ENCODE data around the gene KCNH3. TPM values are rescaled to one million over a fixed set of nuclear protein-coding genes. Genes with fewer than 3 reads are reported as not detected.
"Not testable (repeated sequence)": the region's sequence is repeated elsewhere in the genome, so short reads cannot be mapped to it uniquely, and the experiment has no call there.

KCNH3 gene
- total RNA-seq, 2 experiments from 2014 or later: 2.4 to 3.3 TPM

DNA sequence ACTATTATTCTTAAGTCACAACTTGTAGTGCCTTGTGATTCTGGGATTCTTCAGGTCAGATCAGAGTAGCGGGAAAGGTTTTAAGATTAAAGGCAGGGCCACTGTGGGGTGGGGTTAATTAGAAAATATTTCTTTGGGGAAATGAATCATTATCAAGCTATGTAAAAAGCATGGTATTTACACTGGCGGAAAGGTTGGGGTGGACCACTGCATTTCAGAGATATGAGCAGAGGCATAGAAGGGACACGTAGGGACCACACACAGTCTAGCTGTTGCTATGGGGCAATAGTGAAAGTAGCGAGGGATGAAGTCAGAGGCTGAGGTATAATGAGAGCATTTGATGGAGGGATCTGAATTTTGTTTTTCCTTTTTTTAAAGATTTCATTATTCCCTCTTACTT lies 31.7 kb upstream of the KCNH3 start:
- POLR2A ChIA-PET: interaction anchor here (0.7 kb wide), 1 partner anchor 232 kb away, joined by 10 read pairs; no protein-coding TSS in a partner anchor
- no peaks in the 10 kb centered on the region for H3K9me3 Mint-ChIP-seq (ENCODE audit: low read depth)

DNA sequence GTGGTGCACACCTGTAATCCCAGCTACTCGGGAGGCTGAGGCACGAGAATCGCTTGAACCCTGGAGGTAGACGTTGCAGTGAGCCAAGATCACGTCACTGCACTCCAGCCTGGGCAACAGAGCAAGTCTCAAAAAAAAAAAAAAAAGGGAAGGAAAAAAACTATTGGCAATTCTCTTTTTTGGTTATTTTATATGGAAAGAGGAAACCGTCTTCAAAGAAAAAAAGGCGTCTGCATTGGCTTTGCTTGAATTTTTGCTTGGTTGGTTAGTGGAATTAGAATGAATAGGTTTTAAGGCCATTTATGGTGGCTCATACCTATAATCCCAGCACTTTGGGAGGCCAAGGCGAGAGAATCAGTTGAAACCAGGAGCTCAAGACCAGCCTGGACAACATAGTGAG lies 29.1 kb upstream of the KCNH3 start:
- intact Hi-C loops (cut with DNase I, micrococcal nuclease); H3K27me3 Mint-ChIP-seq; H3K4me1 Mint-ChIP-seq; H3K36me3 Mint-ChIP-seq (ENCODE audit: low read depth); ATAC-seq; H3K27ac Mint-ChIP-seq; H3K9me3 Mint-ChIP-seq (ENCODE audit: low read depth); POLR2A ChIA-PET; DNase-seq; H3K4me3 Mint-ChIP-seq: not testable (repeated sequence)
- CTCF ChIA-PET: interaction anchor here (0.8 to 8.4 kb wide), 3 partner anchors 11 to 148 kb away, joined by 4 to 374 read pairs (median 54); partner anchors contain the start of gene SPATS2

More for the DNA sequence above, 31.7 kb upstream of the KCNH3 start:
- Mint-ChIP-seq H3K27me3 (no peaks in the 10 kb centered on the region), H3K27ac (no peak overlapping the region), H3K4me3 (no peak overlapping the region), H3K36me3 (ENCODE audit: low read depth) (peaks cover 3% of the 10 kb centered on the region), H3K4me1 (peaks cover 3% of the 10 kb centered on the region)
- no peak for DNase-seq
- CTCF ChIA-PET: interaction anchor here (0.8 to 5.0 kb wide), 3 partner anchors 13 to 149 kb away, joined by 3 to 43 read pairs (median 3); no protein-coding TSS in a partner anchor
- ATAC-seq: no peak
- intact Hi-C loops (cut with DNase I, micrococcal nuclease): no loop called here

DNA sequence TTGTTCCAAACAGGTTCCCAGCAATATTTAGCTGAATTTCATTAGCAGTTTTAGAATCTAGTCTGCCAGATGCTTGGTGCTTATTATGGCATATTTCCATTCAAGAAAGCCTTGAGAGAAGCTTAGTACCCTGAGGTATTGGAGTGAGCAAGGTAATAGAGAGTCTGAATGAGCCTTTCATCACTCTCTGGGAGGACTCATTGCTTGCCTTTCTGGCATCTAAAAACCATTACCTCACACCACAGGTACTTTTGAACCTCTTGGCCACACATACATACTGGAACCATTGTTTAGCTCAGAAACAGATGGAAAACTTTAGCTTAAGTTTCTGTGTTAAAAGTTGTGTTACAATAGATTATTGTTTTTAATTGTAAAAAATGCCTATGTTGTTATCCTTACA lies 27.4 kb upstream of the KCNH3 start:
- Mint-ChIP-seq H3K9me3 (ENCODE audit: low read depth) (no peaks in the 10 kb centered on the region), H3K4me1 (peaks cover 2% of the 10 kb centered on the region), H3K27me3 (no peaks in the 10 kb centered on the region), H3K4me3 (no peak overlapping the region), H3K27ac (no peak overlapping the region), H3K36me3 (ENCODE audit: low read depth) (no peaks in the 10 kb centered on the region)
- intact Hi-C loops (cut with DNase I, micrococcal nuclease): no loop called here
- ATAC-seq: peak; percentile 58
- ChIA-PET CTCF (interaction anchor here (0.6 to 9.4 kb wide), 13 partner anchors 13 to 285 kb away, joined by 3 to 374 read pairs (median 3); partner anchors contain the start of genes DNAJC22 and SPATS2), POLR2A (no interaction called here)
- no peak for DNase-seq

DNA sequence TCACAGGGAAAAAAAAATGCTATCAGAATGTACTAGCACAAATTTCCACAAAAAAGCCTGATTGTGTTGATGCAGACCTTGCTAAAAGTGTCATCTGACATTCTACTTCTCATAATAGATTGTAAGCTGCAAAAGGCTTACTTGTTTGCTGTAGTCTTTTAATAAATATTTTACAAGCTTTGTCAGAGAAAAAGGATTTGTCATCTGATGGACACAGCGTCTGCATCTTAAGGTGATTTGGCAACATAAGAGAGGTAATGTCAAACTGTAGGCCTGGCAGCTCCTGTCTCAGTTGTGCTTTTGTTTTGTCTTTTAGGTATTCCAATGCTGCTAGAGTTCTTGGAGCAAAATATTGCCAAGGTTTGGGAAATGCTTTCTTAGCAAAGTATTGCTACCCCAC lies 26.3 kb upstream of the KCNH3 start:
- intact Hi-C loops (cut with DNase I, micrococcal nuclease): no loop called here
- ATAC-seq (no peak), DNase-seq (no peak)
- Mint-ChIP-seq H3K4me3 (no peak overlapping the region), H3K9me3 (ENCODE audit: low read depth) (no peaks in the 10 kb centered on the region), H3K4me1 (peaks cover 2% of the 10 kb centered on the region), H3K27ac (no peak overlapping the region), H3K27me3 (no peaks in the 10 kb centered on the region), H3K36me3 (ENCODE audit: low read depth) (no peaks in the 10 kb centered on the region)
- ChIA-PET POLR2A (no interaction called here), CTCF (interaction anchor here (0.6 to 9.4 kb wide), 14 partner anchors 8 to 425 kb away, joined by 3 to 374 read pairs (median 6); partner anchors contain the start of genes DNAJC22 and SPATS2)

DNA sequence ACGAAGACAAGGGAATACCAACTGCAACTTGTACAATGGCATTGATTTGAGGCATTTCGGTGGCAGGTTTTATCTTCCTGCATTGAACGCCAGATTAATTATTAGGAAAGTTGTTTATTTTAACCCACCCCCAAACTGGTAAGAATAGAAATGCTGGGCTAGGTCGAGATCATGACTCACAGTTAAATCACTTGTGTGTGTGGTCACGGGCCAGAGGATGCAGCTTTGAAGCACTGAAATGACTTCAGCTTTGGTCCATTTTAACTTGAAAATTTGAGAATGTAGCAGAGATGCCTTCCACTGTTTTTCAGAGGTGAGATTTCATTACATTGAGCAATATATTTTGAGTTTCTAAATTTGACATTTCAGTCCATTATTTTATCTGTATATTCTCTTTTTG lies 23.6 kb upstream of the KCNH3 start:
- Mint-ChIP-seq H3K27me3 (no peaks in the 10 kb centered on the region), H3K4me1 (peaks cover 11% of the 10 kb centered on the region), H3K36me3 (ENCODE audit: low read depth) (no peaks in the 10 kb centered on the region), H3K9me3 (ENCODE audit: low read depth) (no peaks in the 10 kb centered on the region), H3K4me3 (no peak overlapping the region), H3K27ac (no peak overlapping the region)
- CTCF ChIA-PET: interaction anchor here (0.7 to 9.4 kb wide), 15 partner anchors 11 to 518 kb away, joined by 3 to 374 read pairs (median 6); partner anchors contain the start of genes DNAJC22 and SPATS2
- POLR2A ChIA-PET: interaction anchor here (1.6 kb wide), 1 partner anchor 156 kb away, joined by 3 read pairs; no protein-coding TSS in a partner anchor
- ATAC-seq: no peak
- intact Hi-C loops (cut with DNase I, micrococcal nuclease): loop anchor here in 1 of 2 experiments (2.0 kb wide), 2 partner anchors 66 to 226 kb away; no protein-coding TSS in a partner anchor
- no peak for DNase-seq

DNA sequence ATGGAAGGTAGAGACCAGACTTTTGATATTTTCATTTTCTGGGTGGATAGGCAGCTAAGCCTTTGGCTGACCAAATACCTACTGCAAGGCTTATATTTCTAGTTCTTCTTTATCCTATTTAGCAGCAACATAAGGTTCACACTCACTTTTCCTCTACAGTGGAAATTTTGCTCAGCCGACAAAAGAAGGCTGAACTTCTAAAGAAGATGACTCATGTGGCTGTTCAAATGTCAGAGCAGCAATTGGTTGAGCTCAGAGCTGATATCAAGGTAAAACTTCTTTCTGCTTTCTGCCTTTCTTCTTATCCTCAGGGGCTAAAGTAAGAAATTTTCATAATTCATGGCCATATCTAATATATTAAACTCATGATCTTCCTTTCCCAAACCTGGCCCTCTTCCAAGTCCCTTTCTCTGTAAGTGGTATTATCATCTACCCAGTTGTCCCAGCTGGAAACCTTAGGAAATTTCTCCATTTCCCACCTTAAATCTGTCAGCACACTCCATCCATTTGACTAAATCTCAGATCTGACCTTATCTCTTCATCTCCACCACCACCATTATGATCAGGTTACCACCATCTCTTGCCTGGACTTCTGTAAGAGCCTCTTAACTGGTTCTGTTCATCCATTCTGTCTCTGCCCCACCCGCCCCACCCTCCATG lies 19.8 kb upstream of the KCNH3 start:
- peak overlapping the region; percentile 48 for H3K27ac Mint-ChIP-seq
- POLR2A ChIA-PET: no interaction called here
- peaks cover 11% of the 10 kb centered on the region for H3K4me1 Mint-ChIP-seq
- H3K9me3 Mint-ChIP-seq (ENCODE audit: low read depth): no peaks in the 10 kb centered on the region
- CTCF ChIA-PET: interaction anchor here (0.7 to 9.4 kb wide), 7 partner anchors 13 to 300 kb away, joined by 3 to 85 read pairs (median 4); partner anchors contain the start of gene DNAJC22
- H3K4me3 Mint-ChIP-seq: no peak overlapping the region
- H3K27me3 Mint-ChIP-seq: no peaks in the 10 kb centered on the region
- ATAC-seq (peak; percentile 76), DNase-seq (no peak)
- no peaks in the 10 kb centered on the region for H3K36me3 Mint-ChIP-seq (ENCODE audit: low read depth)
- intact Hi-C loops (cut with DNase I, micrococcal nuclease): no loop called here

DNA sequence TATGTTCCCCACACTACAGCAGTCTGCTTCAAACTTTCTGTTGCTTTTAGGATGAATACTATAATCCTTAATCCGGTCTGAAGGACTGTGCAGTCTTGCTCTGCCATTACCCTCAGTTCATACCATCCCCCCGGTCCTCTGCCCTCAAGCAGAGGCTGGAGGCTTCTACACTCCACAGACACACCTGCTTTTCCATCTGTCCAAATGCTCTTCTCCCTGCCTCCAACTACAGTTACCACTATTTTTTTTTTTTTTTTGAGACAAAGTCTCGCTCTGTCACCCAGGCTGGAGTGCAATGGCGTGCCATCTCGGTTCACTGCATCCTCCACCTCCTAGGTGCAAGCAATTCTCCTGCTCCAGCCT lies 19.3 kb upstream of the KCNH3 start:
- POLR2A ChIA-PET: interaction anchor here (0.6 kb wide), 1 partner anchor 20 kb away, joined by 3 read pairs; no protein-coding TSS in a partner anchor
- H3K4me3 Mint-ChIP-seq: no peak overlapping the region
- ATAC-seq (no peak), DNase-seq (no peak)
- no peaks in the 10 kb centered on the region for H3K36me3 Mint-ChIP-seq (ENCODE audit: low read depth)
- CTCF ChIA-PET: interaction anchor here (0.6 to 9.4 kb wide), 5 partner anchors 62 to 233 kb away, joined by 3 to 85 read pairs (median 4); partner anchors contain the start of gene DNAJC22
- H3K9me3 Mint-ChIP-seq (ENCODE audit: low read depth): no peaks in the 10 kb centered on the region
- H3K4me1 Mint-ChIP-seq: peaks cover 11% of the 10 kb centered on the region
- intact Hi-C loops (cut with DNase I, micrococcal nuclease): no loop called here
- H3K27ac Mint-ChIP-seq: no peak overlapping the region
- no peaks in the 10 kb centered on the region for H3K27me3 Mint-ChIP-seq

DNA sequence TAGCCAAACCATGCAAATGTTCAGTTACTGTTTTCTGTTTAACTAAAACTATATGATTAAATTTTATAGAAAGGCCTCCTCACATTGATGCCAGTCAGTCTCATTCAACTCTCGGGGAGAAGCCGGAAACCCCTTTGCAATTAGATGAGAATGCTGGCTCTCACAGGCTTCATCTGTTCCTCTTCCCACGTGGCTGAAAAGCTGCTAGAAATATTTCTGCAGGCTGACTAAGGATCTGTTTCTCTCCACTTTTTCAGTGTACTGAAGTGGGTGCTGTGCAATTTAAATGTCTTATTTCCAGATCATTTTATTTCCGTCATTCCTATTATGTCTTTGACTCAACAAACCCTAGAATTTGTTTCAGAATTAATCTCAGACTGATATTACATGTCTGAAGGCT lies 17.4 kb upstream of the KCNH3 start:
- Mint-ChIP-seq H3K9me3 (ENCODE audit: low read depth) (no peaks in the 10 kb centered on the region), H3K4me1 (peaks cover 9% of the 10 kb centered on the region), H3K36me3 (ENCODE audit: low read depth) (peaks cover 2% of the 10 kb centered on the region), H3K27ac (no peak overlapping the region), H3K4me3 (no peak overlapping the region), H3K27me3 (no peaks in the 10 kb centered on the region)
- ChIA-PET POLR2A (no interaction called here), CTCF (no interaction called here)
- intact Hi-C loops (cut with DNase I, micrococcal nuclease): no loop called here
- DNase-seq: no peak
- no peak for ATAC-seq

DNA sequence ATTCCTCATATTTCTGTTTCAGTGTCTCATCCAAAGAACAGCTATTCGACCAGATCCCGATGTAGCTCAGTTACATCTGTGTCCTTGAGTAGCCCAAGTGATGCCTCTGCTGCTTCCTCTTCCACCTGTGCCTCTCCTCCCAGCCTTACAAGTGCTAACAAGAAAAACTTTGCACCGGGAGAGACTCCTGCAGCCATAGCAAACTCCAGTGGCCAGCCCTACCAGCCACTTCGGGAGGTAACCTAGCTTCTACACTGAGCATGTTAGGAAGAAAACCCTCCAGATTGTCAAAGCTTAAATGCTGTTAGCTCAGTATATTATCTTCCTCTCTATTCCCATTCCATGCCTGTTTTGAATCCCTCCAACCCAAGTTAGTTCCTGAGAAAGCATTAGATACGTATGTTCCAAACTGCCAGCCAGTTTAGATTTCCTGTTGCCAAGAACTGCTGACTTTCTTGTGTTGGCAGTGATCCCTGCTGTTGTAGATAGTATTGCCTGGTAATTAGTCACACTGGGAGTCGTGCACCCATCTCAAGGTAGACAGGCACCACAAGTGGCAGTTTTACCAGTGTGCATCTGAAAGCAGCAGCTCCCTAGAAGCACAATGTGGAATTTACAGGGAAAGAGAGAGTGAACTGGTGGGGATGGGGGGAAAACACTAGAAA lies 14.0 kb upstream of the KCNH3 start:
- intact Hi-C loops (cut with DNase I, micrococcal nuclease): no loop called here
- Mint-ChIP-seq H3K36me3 (ENCODE audit: low read depth) (peaks cover 2% of the 10 kb centered on the region), H3K27me3 (no peaks in the 10 kb centered on the region), H3K4me3 (no peak overlapping the region), H3K9me3 (ENCODE audit: low read depth) (no peaks in the 10 kb centered on the region), H3K27ac (no peak overlapping the region), H3K4me1 (no peaks in the 10 kb centered on the region)
- CTCF ChIA-PET: interaction anchor here (0.5 to 2.6 kb wide), 10 partner anchors 11 to 236 kb away, joined by 3 to 12 read pairs (median 3); partner anchors contain the start of gene TROAP
- ATAC-seq: no peak
- POLR2A ChIA-PET: no interaction called here
- DNase-seq: no peak

DNA sequence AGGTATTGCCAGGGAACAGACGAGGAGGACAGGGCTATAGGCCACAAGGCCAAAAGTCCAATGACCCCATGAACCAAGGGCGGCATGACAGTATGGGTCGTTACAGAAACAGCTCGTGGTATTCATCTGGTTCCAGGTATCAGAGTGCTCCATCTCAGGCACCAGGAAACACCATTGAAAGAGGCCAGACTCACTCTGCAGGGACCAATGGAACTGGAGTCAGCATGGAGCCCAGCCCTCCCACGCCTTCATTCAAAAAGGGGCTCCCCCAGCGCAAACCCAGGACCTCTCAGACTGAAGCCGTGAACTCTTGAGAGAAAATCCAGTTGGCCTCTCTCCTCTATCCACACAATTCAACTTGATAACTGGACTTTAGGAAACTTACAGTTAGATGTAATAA lies 12.9 kb upstream of the KCNH3 start:
- ATAC-seq: no peak
- Mint-ChIP-seq H3K27me3 (no peaks in the 10 kb centered on the region), H3K36me3 (ENCODE audit: low read depth) (peaks cover 2% of the 10 kb centered on the region), H3K9me3 (ENCODE audit: low read depth) (no peaks in the 10 kb centered on the region), H3K4me1 (no peaks in the 10 kb centered on the region), H3K27ac (no peak overlapping the region), H3K4me3 (no peak overlapping the region)
- ChIA-PET POLR2A (interaction anchor here (0.7 kb wide), 1 partner anchor 9 kb away, joined by 3 read pairs; no protein-coding TSS in a partner anchor), CTCF (interaction anchor here (0.6 to 2.6 kb wide), 6 partner anchors 12 to 179 kb away, joined by 3 to 12 read pairs (median 6); no protein-coding TSS in a partner anchor)
- intact Hi-C loops (cut with DNase I, micrococcal nuclease): no loop called here
- DNase-seq: no peak

DNA sequence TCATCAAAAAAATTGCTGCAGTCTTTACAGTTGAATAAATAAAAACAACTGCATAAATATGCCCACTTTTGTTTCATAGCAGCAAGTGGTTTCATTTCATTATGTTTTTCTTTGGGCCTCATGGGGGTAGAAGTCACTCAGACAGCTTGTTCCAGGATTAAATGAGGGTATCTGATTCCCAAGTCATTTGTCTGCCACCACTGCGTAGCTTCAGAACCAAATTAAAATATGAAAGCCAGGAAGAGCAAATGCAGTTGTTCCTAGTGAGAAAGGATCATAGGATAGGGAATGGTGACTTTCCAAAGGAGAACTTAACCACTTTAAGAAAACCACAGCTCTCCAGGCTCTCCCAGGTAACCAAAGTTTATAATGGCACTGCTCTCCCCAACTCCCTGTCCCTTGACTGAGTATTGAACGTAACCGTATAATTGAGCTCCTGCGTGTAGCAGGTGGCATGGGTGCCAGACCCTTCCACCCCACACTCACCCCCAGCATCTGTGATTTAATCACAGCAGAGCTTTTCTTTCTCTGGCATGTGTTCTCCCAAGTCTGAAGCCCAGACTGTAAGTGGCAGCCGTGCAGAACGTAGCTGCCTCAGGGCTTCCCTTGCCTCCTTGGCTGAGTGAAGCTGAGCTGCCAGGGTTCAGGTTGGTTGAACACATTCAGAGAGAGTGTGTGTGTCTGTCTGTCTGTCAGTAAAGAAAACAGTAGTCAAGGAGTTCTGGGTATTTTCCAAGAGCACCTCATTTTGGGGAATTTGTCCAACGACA lies 11.3 kb upstream of the KCNH3 start:
- no peaks in the 10 kb centered on the region for H3K9me3 Mint-ChIP-seq (ENCODE audit: low read depth)
- POLR2A ChIA-PET: no interaction called here
- intact Hi-C loops (cut with DNase I, micrococcal nuclease): no loop called here
- no peak for ATAC-seq
- H3K36me3 Mint-ChIP-seq (ENCODE audit: low read depth): peaks cover 2% of the 10 kb centered on the region
- no peaks in the 10 kb centered on the region for H3K27me3 Mint-ChIP-seq
- CTCF ChIA-PET: interaction anchor here (0.7 to 2.0 kb wide), 5 partner anchors 13 to 330 kb away, joined by 3 to 8 read pairs (median 3); no protein-coding TSS in a partner anchor
- H3K27ac Mint-ChIP-seq: no peak overlapping the region
- no peak overlapping the region for H3K4me3 Mint-ChIP-seq
- no peak for DNase-seq
- no peaks in the 10 kb centered on the region for H3K4me1 Mint-ChIP-seq

Measured in activated CD4-positive, alpha-beta T cell treated with anti-CD3 and anti-CD28 coated beads for 36 hours (primary cell).